Neural crest cell (in vitro differentiated cells): ENCODE data around the gene SCMH1. TPM values are rescaled to one million over a fixed set of nuclear protein-coding genes. Genes with fewer than 3 reads are reported as not detected.

Source experiments
- DNase-seq: peaks from one replicate; pipeline ENCODE4 v3.0.0; 2021; ENCODE audit warnings: low read depth, mixed read lengths, low spot score
- H3K27ac Mint-ChIP-seq: one replicate; pipeline ENCODE4 v1.8.0; 2021; ENCODE audit warnings: mild to moderate bottlenecking, mixed read lengths; ENCODE audit not compliant: unreplicated experiment
- H3K27me3 Mint-ChIP-seq: 2 replicates; pipeline ENCODE4 v1.8.0; 2021; ENCODE audit warnings: low read depth, mild to moderate bottlenecking, mixed read lengths
- H3K36me3 Mint-ChIP-seq: 2 replicates; pipeline ENCODE4 v1.8.0; 2021; ENCODE audit warnings: low read depth, mild to moderate bottlenecking, mixed read lengths
- H3K4me1 Mint-ChIP-seq: 2 replicates; pipeline ENCODE4 v1.8.0; 2021; ENCODE audit warnings: mixed read lengths
- H3K4me3 Mint-ChIP-seq: one replicate; pipeline ENCODE4 v1.8.0; 2021; ENCODE audit warnings: mild to moderate bottlenecking, mixed read lengths
- H3K9me3 Mint-ChIP-seq: 2 replicates; pipeline ENCODE4 v1.8.0; 2021; ENCODE audit warnings: mixed read lengths
- total RNA-seq: library from RNA; stranded (reverse); gene quantifications from 2 replicates; pipeline ENCODE4 v1.2.1, GENCODE V29; 2021
- TF ChIP-seq, protein P1 (sequence below): fragments of 200-600 bp; sonication (generic); conservative IDR thresholded peaks from 2 replicates; pipeline ENCODE4 v1.5.0; 2021; ENCODE audit warnings: antibody characterized with exemption, mild to moderate bottlenecking

SCMH1 gene
- total RNA-seq, 1 donor from 2014 or later: 50.6 TPM

DNA sequence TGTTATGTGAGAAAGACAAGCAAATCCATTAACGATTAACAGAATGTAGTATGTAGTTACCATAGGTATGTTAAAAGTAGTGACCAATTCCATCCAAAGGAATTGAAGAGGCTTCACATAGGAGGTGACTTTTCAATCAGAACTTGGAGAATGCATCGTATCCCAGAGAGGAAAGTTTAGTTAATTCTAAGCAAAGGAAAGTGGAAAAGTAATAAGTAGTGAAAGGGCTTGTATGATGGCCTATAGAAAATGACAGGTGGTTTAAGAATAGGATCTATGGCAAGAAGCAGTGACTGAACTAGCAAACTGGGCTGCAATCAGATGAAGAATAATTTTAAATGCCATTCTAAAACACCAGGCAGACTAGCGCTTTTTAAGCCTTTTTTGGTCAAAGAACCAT is 16.6 kb downstream of the SCMH1 start:
- Mint-ChIP-seq H3K27me3 (no peaks in the 10 kb centered on the region), H3K9me3 (peaks cover 9% of the 10 kb centered on the region), H3K27ac (no peak overlapping the region), H3K4me1 (peaks cover 14% of the 10 kb centered on the region), H3K4me3 (no peak overlapping the region), H3K36me3 (peaks cover 9% of the 10 kb centered on the region)
- DNase-seq: no peak
- TF ChIP-seq, protein P1, sequence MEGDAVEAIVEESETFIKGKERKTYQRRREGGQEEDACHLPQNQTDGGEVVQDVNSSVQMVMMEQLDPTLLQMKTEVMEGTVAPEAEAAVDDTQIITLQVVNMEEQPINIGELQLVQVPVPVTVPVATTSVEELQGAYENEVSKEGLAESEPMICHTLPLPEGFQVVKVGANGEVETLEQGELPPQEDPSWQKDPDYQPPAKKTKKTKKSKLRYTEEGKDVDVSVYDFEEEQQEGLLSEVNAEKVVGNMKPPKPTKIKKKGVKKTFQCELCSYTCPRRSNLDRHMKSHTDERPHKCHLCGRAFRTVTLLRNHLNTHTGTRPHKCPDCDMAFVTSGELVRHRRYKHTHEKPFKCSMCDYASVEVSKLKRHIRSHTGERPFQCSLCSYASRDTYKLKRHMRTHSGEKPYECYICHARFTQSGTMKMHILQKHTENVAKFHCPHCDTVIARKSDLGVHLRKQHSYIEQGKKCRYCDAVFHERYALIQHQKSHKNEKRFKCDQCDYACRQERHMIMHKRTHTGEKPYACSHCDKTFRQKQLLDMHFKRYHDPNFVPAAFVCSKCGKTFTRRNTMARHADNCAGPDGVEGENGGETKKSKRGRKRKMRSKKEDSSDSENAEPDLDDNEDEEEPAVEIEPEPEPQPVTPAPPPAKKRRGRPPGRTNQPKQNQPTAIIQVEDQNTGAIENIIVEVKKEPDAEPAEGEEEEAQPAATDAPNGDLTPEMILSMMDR: no peak

DNA sequence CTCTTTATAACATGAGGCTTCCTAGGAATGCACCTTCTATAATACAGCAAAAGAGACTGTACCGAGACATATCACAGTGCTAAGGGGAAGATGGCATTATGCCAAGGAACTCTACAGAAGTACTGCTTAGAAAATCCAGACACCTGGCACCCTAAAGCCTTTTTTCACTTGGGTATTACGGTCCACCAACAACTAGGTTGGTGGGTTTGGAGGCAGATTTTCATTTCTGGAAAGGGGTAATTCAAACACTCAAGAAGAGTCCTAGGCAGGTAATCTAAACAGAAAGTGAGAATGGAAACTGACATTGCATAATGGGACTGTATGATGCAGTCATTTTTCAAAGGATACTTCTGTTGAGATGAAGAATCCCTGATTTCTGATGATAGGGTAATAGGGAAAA is 19.6 kb downstream of the SCMH1 start:
- no peak for DNase-seq
- peaks cover 12% of the 10 kb centered on the region for H3K4me1 Mint-ChIP-seq
- peaks cover 32% of the 10 kb centered on the region for H3K36me3 Mint-ChIP-seq
- TF ChIP-seq, protein P1: no peak
- H3K4me3 Mint-ChIP-seq: no peak overlapping the region
- H3K27ac Mint-ChIP-seq: no peak overlapping the region
- H3K9me3 Mint-ChIP-seq: peaks cover 12% of the 10 kb centered on the region
- H3K27me3 Mint-ChIP-seq: no peaks in the 10 kb centered on the region

DNA sequence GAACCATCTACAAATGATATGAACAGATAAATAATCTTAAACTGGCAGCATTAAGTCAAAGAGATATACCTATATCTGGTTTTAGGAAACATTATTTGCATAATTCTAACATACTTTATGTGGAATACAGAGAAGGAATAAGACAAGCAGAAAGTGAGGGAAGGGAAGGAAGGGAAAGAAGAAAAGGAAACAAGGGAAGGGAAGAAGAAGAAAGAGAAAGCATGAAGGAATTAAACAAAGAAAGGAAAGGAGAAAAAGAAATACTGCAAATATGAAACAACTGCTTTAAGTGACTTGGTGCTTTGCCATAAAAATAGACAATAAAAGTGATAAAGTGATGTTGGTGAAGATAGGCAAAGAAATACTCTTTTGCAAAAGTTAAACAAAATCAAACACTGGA is 20.1 kb downstream of the SCMH1 start:
- no peak for DNase-seq
- Mint-ChIP-seq H3K4me1 (peaks cover 7% of the 10 kb centered on the region), H3K27me3 (no peaks in the 10 kb centered on the region), H3K9me3 (peaks cover 12% of the 10 kb centered on the region), H3K4me3 (no peak overlapping the region), H3K36me3 (peaks cover 33% of the 10 kb centered on the region), H3K27ac (no peak overlapping the region)
- TF ChIP-seq, protein P1: no peak

GRCh38 chr1:41218152-41218551 is 24.0 kb downstream of the SCMH1 start:
- Mint-ChIP-seq H3K4me1 (no peaks in the 10 kb centered on the region), H3K36me3 (peaks cover 34% of the 10 kb centered on the region), H3K9me3 (peaks cover 12% of the 10 kb centered on the region), H3K27me3 (no peaks in the 10 kb centered on the region), H3K27ac (no peak overlapping the region), H3K4me3 (no peak overlapping the region)
- DNase-seq: no peak
- TF ChIP-seq, protein P1: no peak

- TF ChIP-seq, protein P1: no peak
- peaks cover 34% of the 10 kb centered on the region for H3K36me3 Mint-ChIP-seq
- no peak for DNase-seq
Observed at GRCh38 chr1:41217441-41217840, 24.7 kb downstream of the SCMH1 start.

DNA sequence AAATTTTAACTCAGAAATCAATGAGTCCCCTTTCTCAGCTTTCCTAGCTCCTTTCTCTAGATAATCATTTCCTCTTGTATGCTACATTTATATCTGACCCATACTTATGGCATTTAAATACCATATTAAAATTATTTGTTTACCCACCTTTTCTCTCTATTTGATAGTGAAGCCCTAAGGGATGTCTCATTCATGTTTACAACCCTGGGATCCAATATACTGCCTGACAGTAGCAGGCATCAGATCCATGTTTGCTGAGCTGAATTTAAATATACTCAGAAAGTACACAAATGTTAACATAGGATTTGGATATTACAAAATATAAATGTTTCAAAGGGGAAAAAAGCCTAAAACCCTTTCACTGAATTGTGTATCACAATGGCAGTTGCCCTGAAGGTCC is 26.5 kb downstream of the SCMH1 start:
- Mint-ChIP-seq H3K9me3 (peaks cover 12% of the 10 kb centered on the region), H3K36me3 (peaks cover 40% of the 10 kb centered on the region), H3K4me1 (no peaks in the 10 kb centered on the region), H3K4me3 (no peak overlapping the region), H3K27me3 (no peaks in the 10 kb centered on the region), H3K27ac (no peak overlapping the region)
- TF ChIP-seq, protein P1: no peak
- DNase-seq: no peak

More at GRCh38 chr1:41217441-41217840, 24.7 kb downstream of the SCMH1 start:
- Mint-ChIP-seq H3K4me1 (no peaks in the 10 kb centered on the region), H3K4me3 (no peak overlapping the region), H3K27me3 (no peaks in the 10 kb centered on the region), H3K9me3 (peaks cover 12% of the 10 kb centered on the region), H3K27ac (no peak overlapping the region)
